Tibial artery (tissue), 4 donors: ENCODE results near the gene ACTN1.

ENCODE experiments used
- DNase-seq, 2 donors: peaks; one replicate each; pipeline ENCODE4 v3.0.0-alpha.2; 2019
- H3K27ac ChIP-seq, 2 donors: fragments of 200-600 bp; sonication (generic) in 1 of 2; 1 replicate in 1 of 2; 2 replicates in 1 of 2; pipeline ENCODE4 v1.5.1; 2018 to 2019; ENCODE audit warnings: mild to moderate bottlenecking in 1 of 2
- H3K27me3 ChIP-seq, 2 donors: fragments of 200-600 bp; sonication (generic) in 1 of 2; one replicate each; pipeline versions ENCODE4 v1.5.1 to v1.6.0; 2016 to 2019
- H3K36me3 ChIP-seq, 3 donors: fragments of 200-600 bp; sonication (generic) in 2 of 3; one replicate each; pipeline ENCODE4 v1.5.1; 2016 to 2019; ENCODE audit warnings: mild to moderate bottlenecking in 2 of 3
- H3K4me1 ChIP-seq, 4 donors: fragments of 200-600 bp; sonication (generic) in 2 of 4; 1 replicate in 3 of 4; 2 replicates in 1 of 4; pipeline ENCODE4 v1.5.1; 2016 to 2019
- H3K4me3 ChIP-seq, 2 donors: fragments of 200-600 bp; sonication (generic) in 1 of 2; 1 replicate in 1 of 2; 2 replicates in 1 of 2; pipeline ENCODE4 v1.5.1; 2018 to 2019; ENCODE audit warnings: mild to moderate bottlenecking in 2 of 2
- H3K9me3 ChIP-seq, 3 donors: fragments of 200-600 bp; sonication (generic) in 1 of 3; one replicate each; pipeline ENCODE4 v1.5.1; 2016 to 2019
- CTCF ChIP-seq, 2 experiments: fragments of 200-600 bp in 1 of 2; fragments of 450-650 bp in 1 of 2; IDR thresholded peaks; one replicate each; pipeline ENCODE4 v1.5.1; 2017 to 2019; ENCODE audit warnings: antibody characterized with exemption in 2 of 2, mild to moderate bottlenecking in 1 of 2, moderate library complexity in 1 of 2
- intact Hi-C: fragments of 100-400 bp; cut with DNase I; formaldehyde crosslinking; loops from one replicate; pipeline ENCODE4 v1.15.0; 2023; ENCODE audit warnings: low total_unique reads

Gene ACTN1

GRCh38 chr14:68998062-68998461, 19.0 kb upstream of the ACTN1 start:
- Histone ChIP-seq H3K4me1 (no peaks in the 10 kb centered on the region), H3K36me3 (no peaks in the 10 kb centered on the region), H3K27ac (no peak overlapping the region), H3K9me3 (no peaks in the 10 kb centered on the region), H3K4me3 (no peak overlapping the region), H3K27me3 (no peaks in the 10 kb centered on the region)
- no peak for TF ChIP-seq CTCF (IDR thresholded peaks at IDR 0.05)
- intact Hi-C loops = no loop called here
- DNase-seq = no peak

- Histone ChIP-seq H3K36me3 (no peaks in the 10 kb centered on the region), H3K27ac (no peak overlapping the region), H3K4me1 (no peaks in the 10 kb centered on the region), H3K4me3 (no peak overlapping the region), H3K9me3 (no peaks in the 10 kb centered on the region), H3K27me3 (no peaks in the 10 kb centered on the region)
- no peak for DNase-seq
- intact Hi-C loops = no loop called here
- no peak for TF ChIP-seq CTCF (IDR thresholded peaks at IDR 0.05)
These were observed 16.6 kb upstream of the ACTN1 start for GRCh38 chr14:68995731-68996130.

- Histone ChIP-seq H3K9me3 (no peaks in the 10 kb centered on the region), H3K4me1 (no peaks in the 10 kb centered on the region), H3K36me3 (no peaks in the 10 kb centered on the region), H3K27me3 (no peaks in the 10 kb centered on the region), H3K4me3 (no peak overlapping the region), H3K27ac (no peak overlapping the region)
- DNase-seq = no peak
- intact Hi-C loops = no loop called here
- TF ChIP-seq CTCF (IDR thresholded peaks at IDR 0.05) = no peak
These were observed 15.0 kb upstream of the ACTN1 start for GRCh38 chr14:68994056-68994455.

- Histone ChIP-seq H3K27me3 (no peaks in the 10 kb centered on the region), H3K27ac (no peak overlapping the region), H3K4me3 (no peak overlapping the region), H3K36me3 (no peaks in the 10 kb centered on the region), H3K4me1 (peaks cover 0 to 10% (median 7%) of the 10 kb centered on the region in 4 donors), H3K9me3 (no peaks in the 10 kb centered on the region)
- no peak for TF ChIP-seq CTCF (IDR thresholded peaks at IDR 0.05)
- intact Hi-C loops = no loop called here
- no peak for DNase-seq
These were observed 8.5 kb upstream of the ACTN1 start for GRCh38 chr14:68987653-68988036.

- Histone ChIP-seq H3K27me3 (no peaks in the 10 kb centered on the region), H3K36me3 (no peaks in the 10 kb centered on the region), H3K9me3 (no peaks in the 10 kb centered on the region), H3K4me1 (peaks cover 0 to 15% (median 11%) of the 10 kb centered on the region in 4 donors), H3K4me3 (no peak overlapping the region), H3K27ac (no peak overlapping the region)
- no peak for TF ChIP-seq CTCF (IDR thresholded peaks at IDR 0.05)
- intact Hi-C loops = no loop called here
- DNase-seq = no peak
These were observed 8.0 kb upstream of the ACTN1 start for GRCh38 chr14:68986926-68987652.

- Histone ChIP-seq H3K4me3 (no peak overlapping the region), H3K9me3 (no peaks in the 10 kb centered on the region), H3K36me3 (no peaks in the 10 kb centered on the region), H3K27ac (no peak overlapping the region), H3K4me1 (peaks cover 0 to 24% (median 17%) of the 10 kb centered on the region in 4 donors), H3K27me3 (no peaks in the 10 kb centered on the region)
- no peak for TF ChIP-seq CTCF (IDR thresholded peaks at IDR 0.05)
- intact Hi-C loops = no loop called here
- DNase-seq = no peak
These were observed 7.1 kb upstream of the ACTN1 start for GRCh38 chr14:68986225-68986624.
